VCaP (cell line): ENCODE results near the gene KCNJ6.
"Not testable (repeated sequence)": the region's sequence is repeated elsewhere in the genome, so short reads cannot be mapped to it uniquely, and the experiment has no call there.

Experiments
- H3K27ac ChIP-seq: fragments of 450-650 bp; 2 replicates; pipeline ENCODE4 v1.5.1; 2017
- TF ChIP-seq, protein P1 (sequence below): fragments of 450-650 bp; conservative IDR thresholded peaks from 2 replicates; pipeline ENCODE4 v1.5.1; 2017; ENCODE audit warnings: mild to moderate bottlenecking, moderate library complexity

KCNJ6 gene

DNA sequence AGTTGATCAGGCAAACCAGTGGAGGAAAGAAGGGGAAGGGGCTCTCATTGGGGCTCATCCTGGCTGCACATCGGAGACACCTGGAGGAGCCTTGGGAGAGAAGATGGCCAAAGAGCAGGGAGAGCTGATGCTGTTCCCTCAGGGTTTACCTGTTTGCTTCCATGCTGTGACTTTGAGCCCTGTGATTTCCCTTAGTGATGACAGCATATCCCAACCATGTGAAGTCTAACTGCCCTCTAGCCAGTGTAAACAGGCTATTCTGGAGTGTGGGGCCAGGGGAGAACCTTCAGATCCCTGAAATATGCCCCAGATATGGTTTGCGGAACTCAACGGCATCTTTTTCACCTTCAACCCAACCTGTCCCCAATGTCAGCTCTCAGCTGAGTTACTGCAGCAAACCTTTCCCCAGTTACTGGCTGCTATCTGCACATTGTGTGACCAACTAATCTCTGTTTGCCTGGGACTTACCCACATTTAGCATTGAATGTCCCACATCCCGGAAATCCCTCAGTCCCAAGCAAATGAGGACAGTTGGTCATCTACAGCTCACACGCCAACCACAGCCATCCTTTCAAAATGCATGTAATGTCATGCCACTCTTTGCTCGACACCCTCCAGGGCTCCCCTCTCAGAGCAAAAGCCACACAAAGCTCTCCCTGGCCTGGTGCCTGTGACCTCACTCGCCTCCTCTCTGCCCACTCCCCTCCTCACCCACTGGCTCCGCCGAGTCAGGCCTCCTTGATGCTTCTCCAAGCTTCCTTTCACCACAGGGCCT is 242.3 kb downstream of the KCNJ6 start:
- TF ChIP-seq, protein P1, sequence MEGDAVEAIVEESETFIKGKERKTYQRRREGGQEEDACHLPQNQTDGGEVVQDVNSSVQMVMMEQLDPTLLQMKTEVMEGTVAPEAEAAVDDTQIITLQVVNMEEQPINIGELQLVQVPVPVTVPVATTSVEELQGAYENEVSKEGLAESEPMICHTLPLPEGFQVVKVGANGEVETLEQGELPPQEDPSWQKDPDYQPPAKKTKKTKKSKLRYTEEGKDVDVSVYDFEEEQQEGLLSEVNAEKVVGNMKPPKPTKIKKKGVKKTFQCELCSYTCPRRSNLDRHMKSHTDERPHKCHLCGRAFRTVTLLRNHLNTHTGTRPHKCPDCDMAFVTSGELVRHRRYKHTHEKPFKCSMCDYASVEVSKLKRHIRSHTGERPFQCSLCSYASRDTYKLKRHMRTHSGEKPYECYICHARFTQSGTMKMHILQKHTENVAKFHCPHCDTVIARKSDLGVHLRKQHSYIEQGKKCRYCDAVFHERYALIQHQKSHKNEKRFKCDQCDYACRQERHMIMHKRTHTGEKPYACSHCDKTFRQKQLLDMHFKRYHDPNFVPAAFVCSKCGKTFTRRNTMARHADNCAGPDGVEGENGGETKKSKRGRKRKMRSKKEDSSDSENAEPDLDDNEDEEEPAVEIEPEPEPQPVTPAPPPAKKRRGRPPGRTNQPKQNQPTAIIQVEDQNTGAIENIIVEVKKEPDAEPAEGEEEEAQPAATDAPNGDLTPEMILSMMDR: no peak
- H3K27ac ChIP-seq: no peak overlapping the region

DNA sequence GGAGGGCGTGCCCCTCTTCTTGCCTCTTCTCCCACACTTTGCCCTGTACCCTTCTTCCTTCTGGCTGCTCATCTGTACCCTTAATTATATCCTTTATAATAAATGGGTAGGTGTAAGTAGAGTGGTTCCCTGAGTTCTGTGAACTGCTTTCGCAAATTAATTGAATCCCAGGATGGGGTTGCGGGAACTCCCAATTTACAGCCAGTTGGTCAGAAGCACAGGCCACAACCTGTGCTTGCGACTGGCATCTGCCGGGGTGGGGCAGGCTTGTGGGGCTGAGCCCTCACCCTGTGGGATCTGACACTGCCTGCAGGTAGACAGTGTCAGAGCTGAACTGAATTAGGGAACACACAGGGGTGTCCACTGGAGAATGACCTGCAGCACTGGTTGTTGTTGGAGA is 244.9 kb downstream of the KCNJ6 start:
- TF ChIP-seq, protein P1: no peak
- H3K27ac ChIP-seq: no peak overlapping the region

DNA sequence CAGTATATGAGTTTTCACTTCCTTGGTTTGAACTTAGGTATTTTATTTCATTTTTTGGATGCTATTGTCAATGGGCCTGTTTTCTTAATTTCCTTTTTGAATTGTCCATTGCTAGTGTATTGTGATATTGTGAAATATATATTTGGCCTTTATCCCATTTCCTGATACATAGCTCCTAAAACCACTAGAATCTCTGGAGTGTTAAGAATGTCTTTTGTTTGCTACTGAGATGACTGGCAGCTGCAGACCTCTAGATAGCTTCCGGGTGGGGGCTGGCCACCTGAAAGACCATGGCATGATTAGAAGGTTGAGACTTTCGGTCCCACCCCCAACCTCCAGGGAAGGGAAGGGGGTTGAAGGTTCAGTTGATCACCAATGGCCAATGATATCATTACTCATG is 245.4 kb downstream of the KCNJ6 start:
- TF ChIP-seq, protein P1: no peak
- no peak overlapping the region for H3K27ac ChIP-seq

DNA sequence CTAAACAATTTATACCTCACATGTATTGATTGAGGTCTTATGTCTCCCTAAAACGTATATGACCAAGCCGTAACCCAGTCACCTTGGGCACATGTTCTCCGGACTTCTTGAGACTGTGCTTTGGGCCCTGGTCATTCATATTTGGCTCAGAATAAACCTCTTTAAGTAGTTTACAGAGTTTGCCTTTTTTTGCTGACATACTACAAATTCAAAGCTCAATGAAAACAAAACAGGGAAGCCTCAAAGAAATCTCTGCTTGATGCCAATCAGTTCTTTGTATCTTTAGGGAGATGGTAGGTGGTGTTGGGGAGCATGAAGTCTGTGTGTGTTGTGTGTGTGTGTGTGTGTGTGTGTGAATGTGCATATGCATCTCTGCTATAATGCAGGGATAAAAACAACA is 247.0 kb downstream of the KCNJ6 start:
- TF ChIP-seq, protein P1: no peak
- H3K27ac ChIP-seq: no peak overlapping the region

DNA sequence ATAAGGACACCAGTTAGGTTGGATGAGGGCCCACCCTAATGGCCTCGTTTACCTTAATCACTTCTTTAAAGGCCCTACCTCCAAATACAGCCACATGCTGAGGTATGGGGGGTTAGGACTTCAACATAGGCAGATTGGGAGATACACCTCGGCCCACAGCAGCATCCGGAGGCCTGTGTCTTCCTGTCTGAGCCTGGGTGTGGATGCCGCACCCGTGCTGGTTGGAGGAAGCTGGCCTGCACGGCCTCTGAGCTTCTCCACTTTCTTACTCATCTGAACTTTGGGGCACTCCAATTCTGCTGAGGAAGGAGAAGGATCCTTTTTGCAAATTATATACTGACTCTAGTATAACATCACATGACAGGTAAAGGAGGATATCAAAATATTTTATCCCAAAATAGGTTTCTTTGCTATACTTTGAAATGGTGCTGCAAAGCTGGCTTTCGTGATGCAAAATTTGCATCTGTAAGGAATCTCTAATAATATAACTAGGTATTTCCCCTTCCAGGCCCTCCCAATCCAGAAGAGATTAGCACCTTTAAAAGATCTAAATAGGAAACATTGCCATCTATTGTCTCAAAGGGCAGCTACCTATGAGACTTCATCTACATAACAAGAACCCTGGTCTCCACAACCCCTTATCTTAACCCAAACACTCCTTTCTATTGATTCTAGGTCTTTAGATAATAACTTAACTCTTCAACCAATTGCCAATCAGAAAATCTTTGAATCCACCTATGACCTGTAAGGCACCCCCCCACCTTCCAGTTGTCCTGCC is 247.6 kb downstream of the KCNJ6 start:
- TF ChIP-seq, protein P1: no peak
- H3K27ac ChIP-seq: no peak overlapping the region

DNA sequence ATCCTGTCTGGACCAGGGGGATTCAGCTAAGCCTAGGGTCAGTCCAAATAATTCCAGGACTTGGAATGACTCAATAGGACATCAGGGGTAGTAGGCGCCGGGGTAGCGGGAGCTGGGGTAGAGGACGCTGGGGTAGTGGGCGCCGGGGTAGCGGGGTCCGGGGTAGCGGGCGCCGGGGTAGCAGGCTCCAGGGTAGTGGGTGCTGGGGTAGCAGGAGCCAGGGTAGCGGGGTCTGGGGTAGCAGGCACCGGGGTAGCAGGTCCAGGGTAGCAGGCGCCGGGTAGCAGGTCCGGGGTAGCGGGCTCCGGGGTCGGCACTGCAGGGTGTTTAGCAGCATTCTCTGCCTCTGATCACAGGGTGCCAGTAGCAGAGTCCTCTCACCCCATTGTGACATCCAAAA is 248.9 kb downstream of the KCNJ6 start:
- H3K27ac ChIP-seq: no peak overlapping the region
- TF ChIP-seq, protein P1: no peak

DNA sequence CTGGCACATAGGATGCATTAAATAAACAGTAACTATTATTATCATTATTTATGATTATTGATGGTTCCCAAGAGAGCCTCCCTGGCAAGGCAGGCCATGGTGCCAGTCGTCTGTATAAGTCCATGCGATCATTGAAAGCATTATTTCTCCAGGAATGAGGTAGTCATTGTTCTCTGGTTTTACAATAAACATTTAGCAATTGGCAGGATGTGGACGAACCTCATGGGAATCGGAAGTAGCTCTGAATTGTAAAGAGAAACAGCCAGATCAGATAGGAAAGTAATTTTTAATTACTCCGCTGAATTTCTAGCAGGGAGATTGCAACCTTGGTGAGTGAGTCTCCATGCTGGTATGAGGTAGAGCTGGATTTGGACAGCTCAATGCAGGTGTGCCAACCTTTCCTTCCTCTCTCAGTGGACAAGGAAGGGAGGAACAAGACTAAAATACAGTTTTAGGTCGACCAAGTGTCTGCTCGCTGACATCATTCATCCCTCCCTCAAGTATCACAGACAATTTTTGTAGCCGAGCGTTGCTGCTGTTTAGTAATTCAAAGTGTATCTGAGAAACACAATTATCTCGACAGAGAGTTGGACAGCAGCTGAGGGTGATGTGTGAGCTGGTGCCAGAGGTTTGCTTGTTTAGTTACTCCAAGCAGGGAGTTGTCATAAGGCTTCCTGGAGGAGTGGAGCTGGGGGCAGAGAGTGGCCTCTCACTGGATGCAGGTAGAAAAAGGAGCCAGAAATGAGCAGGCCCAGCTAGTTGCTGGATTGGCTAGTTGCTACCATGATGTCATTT is 250.8 kb downstream of the KCNJ6 start:
- H3K27ac ChIP-seq: peak overlapping the region; percentile 70
- TF ChIP-seq, protein P1: no peak

DNA sequence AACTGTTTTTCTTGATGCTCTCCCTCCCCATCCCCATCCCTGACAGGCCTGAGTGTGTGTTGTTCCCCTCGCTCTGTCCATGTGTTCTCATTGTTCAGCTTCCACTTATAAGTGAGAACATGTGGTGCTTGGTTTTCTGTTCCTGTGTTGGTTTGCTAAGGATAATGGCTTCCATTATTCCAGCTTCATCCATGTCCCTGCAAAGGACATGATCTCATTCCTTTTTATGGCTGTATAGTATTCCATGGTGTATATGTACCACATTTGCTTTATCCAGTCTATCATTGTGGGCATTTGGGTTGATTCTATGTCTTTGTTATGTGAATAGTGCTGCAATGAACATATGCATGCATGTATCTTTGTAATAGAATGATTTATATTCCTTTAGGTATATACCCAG is 254.0 kb downstream of the KCNJ6 start:
- H3K27ac ChIP-seq: not testable (repeated sequence)
